Breast epithelium (tissue), 3 donors: ENCODE measurements around the gene ASPRV1.

Experiments
- CTCF ChIP-seq, 3 donors: fragments of 450-650 bp; IDR thresholded peaks; one replicate each; pipeline ENCODE4 v1.5.1; 2016 to 2017; ENCODE audit warnings: antibody characterized with exemption in 3 of 3, mild to moderate bottlenecking in 3 of 3, moderate library complexity in 3 of 3
- POLR2A ChIP-seq: fragments of 450-650 bp; IDR thresholded peaks from one replicate; pipeline ENCODE4 v1.6.1; 2016; ENCODE audit warnings: antibody characterized with exemption, mild to moderate bottlenecking, moderate library complexity
- POLR2AphosphoS5 ChIP-seq, 3 donors: sonication (generic); formaldehyde crosslinking; IDR thresholded peaks; one replicate each; pipeline ENCODE4 v1.6.1; 2017; ENCODE audit warnings: antibody characterized with exemption in 3 of 3

GRCh38 chr2:69948963-69949645, 12.3 kb downstream of the ASPRV1 start:
- TF ChIP-seq POLR2AphosphoS5 (IDR thresholded peaks at IDR 0.05) (no peak), CTCF (IDR thresholded peaks at IDR 0.05) (no peak), POLR2A (no peak)
